PC-3 (cell line): ENCODE measurements around the gene MPPED2.

ENCODE experiments used
- EZH2 ChIP-seq: fragments of 300-600 bp; sonication (generic); IDR thresholded peaks from one replicate; pipeline ENCODE4 v1.6.1; 2017; ENCODE audit warnings: antibody characterized with exemption, mild to moderate bottlenecking, low read length; ENCODE audit not compliant: unreplicated experiment
- TF ChIP-seq, protein P1 (sequence below): fragments of 300-600 bp; sonication (generic); conservative IDR thresholded peaks from 2 replicates; pipeline ENCODE4 v1.5.1; 2017; ENCODE audit warnings: antibody characterized with exemption, low read depth, mild to moderate bottlenecking, low read length

DNA sequence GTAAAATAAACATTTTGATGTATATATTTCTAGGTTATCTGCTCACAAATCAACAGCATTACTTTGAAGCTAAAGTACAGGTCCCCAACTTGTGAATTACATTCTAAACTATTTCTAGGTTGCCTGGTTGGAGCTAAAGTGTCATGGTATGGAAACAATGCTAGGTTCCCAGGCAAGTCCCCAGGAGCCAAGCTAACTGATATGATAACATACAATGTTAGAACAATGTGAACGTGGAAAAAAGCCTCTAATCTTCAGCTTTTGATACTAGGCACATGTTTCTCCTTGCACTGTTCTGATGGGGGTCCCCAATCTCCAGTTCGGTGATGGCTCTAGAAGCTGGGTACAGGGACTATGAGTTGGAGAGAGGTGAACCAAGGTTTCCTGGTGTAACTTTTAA, 153.4 kb downstream of the MPPED2 start:
- TF ChIP-seq, protein P1, sequence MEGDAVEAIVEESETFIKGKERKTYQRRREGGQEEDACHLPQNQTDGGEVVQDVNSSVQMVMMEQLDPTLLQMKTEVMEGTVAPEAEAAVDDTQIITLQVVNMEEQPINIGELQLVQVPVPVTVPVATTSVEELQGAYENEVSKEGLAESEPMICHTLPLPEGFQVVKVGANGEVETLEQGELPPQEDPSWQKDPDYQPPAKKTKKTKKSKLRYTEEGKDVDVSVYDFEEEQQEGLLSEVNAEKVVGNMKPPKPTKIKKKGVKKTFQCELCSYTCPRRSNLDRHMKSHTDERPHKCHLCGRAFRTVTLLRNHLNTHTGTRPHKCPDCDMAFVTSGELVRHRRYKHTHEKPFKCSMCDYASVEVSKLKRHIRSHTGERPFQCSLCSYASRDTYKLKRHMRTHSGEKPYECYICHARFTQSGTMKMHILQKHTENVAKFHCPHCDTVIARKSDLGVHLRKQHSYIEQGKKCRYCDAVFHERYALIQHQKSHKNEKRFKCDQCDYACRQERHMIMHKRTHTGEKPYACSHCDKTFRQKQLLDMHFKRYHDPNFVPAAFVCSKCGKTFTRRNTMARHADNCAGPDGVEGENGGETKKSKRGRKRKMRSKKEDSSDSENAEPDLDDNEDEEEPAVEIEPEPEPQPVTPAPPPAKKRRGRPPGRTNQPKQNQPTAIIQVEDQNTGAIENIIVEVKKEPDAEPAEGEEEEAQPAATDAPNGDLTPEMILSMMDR, result no peak
- no peak for TF ChIP-seq EZH2
